ENCODE data around the gene B4GALT3.

GRCh38 chr1:161197560-161198193 is 20.4 kb upstream of the B4GALT3 start:
- TF ChIP-seq RFX5 (IDR thresholded peaks at IDR 0.05; ENCODE audit: low read depth, low read length) (no peak), POLR2A (IDR thresholded peaks at IDR 0.05; ENCODE audit: low read depth, low read length) (no peak), RAD21 (IDR thresholded peaks at IDR 0.05; ENCODE audit: low read length) (no peak), RCOR1 (IDR thresholded peaks at IDR 0.05; ENCODE audit: insufficient replicate concordance, low read length) (no peak), MAZ (IDR thresholded peaks at IDR 0.05; ENCODE audit: borderline replicate concordance, low read depth, low read length) (no peak), CTCF (conservative IDR thresholded peaks at IDR 0.05; ENCODE audit: low read depth, low read length) (no peak), MAFK (IDR thresholded peaks at IDR 0.05; ENCODE audit: low read depth, low read length) (no peak), MXI1 (IDR thresholded peaks at IDR 0.05; ENCODE audit: borderline replicate concordance, low read depth, low read length) (no peak), USF2 (IDR thresholded peaks at IDR 0.05; ENCODE audit: low read depth, low read length) (no peak), SMC3 (IDR thresholded peaks at IDR 0.05; ENCODE audit: low read depth, low read length) (no peak), BHLHE40 (IDR thresholded peaks at IDR 0.05; ENCODE audit: low read depth, low read length) (no peak), CHD1 (IDR thresholded peaks at IDR 0.05; ENCODE audit: low read depth, low read length) (no peak), FOS (IDR thresholded peaks at IDR 0.05; ENCODE audit: low read depth, low read length) (no peak), CEBPB (IDR thresholded peaks at IDR 0.05; ENCODE audit: low read depth, low read length) (no peak)

All from IMR-90 (cell line).